Kidney (tissue), 14 donors: ENCODE data around the gene SYK. TPM values are rescaled to one million over a fixed set of nuclear protein-coding genes. Genes with fewer than 3 reads are reported as not detected.
A peak's percentile ranks its signal among the peaks of the same experiment; 100 is the strongest.
"Not testable (repeated sequence)": the region's sequence is repeated elsewhere in the genome, so short reads cannot be mapped to it uniquely, and the experiment has no call there.

Source experiments
- DNase-seq, 5 donors: peaks; one replicate each; pipeline ENCODE4 v3.0.0-alpha.2; 2013 to 2020
- FAIRE-seq: peaks from 2 replicates; lab custom pipeline; 2012; peaks lifted over from hg19 to GRCh38; lab: Jason Lieb, UNC
- H3K27ac ChIP-seq, 2 donors: one replicate each; pipeline ENCODE4 v1.7.0; 2013; ENCODE audit warnings: low read depth in 2 of 2, low read length in 2 of 2, inconsistent platforms in 1 of 2
- H3K27me3 ChIP-seq: one replicate; pipeline ENCODE4 v1.7.1; 2013; ENCODE audit warnings: low read length, inconsistent platforms; ENCODE audit not compliant: control insufficient read depth, insufficient read depth
- H3K36me3 ChIP-seq, 3 donors: one replicate each; pipeline versions ENCODE4 v1.7.0 to v1.7.1; 2013; ENCODE audit warnings: low read length in 3 of 3, control low read depth in 1 of 3, inconsistent platforms in 1 of 3; ENCODE audit not compliant: insufficient read depth in 3 of 3, control insufficient read depth in 2 of 3
- H3K4me1 ChIP-seq, 3 donors: one replicate each; pipeline versions ENCODE4 v1.7.0 to v1.7.1; 2013; ENCODE audit warnings: low read length in 3 of 3, inconsistent platforms in 1 of 3, low read depth in 1 of 3; ENCODE audit not compliant: control insufficient read depth in 2 of 3, insufficient read depth in 2 of 3
- H3K4me3 ChIP-seq, 3 donors: one replicate each; pipeline versions ENCODE4 v1.7.0 to v1.8.1; 2013; ENCODE audit warnings: low read length in 3 of 3, control low read depth in 1 of 3, inconsistent platforms in 1 of 3
- H3K9ac ChIP-seq, 3 donors: one replicate each; pipeline versions ENCODE4 v1.7.0 to v1.7.1; 2013; ENCODE audit warnings: low read length in 3 of 3, control low read depth in 1 of 3, inconsistent platforms in 1 of 3
- H3K9me3 ChIP-seq, 3 donors: one replicate each; pipeline versions ENCODE4 v1.7.0 to v1.7.1; 2013; ENCODE audit warnings: low read length in 3 of 3, control low read depth in 1 of 3, inconsistent platforms in 1 of 3; ENCODE audit not compliant: control insufficient read depth in 2 of 3, insufficient read depth in 1 of 3
- CTCF ChIP-seq: IDR thresholded peaks from 3 replicates; pipeline ENCODE4 v1.5.1; 2012; ENCODE audit warnings: mild to moderate bottlenecking, moderate library complexity, borderline replicate concordance; ENCODE audit not compliant: insufficient read depth; ENCODE audit errors: extremely low read depth
- intact Hi-C: fragments of 100-400 bp; cut with DNase I; formaldehyde crosslinking; loops from one replicate; pipeline ENCODE4 v1.11.1; 2022
- polyA plus RNA-seq: library from polyadenylated mRNA; stranded (reverse); fragments of 350-450 nt; fragmentation: Illumina TruSeq; extraction: RNeasy Lipid Tissue Mini Kit (QIAGEN cat#74804); gene quantifications from one replicate; pipeline ENCODE4 v1.2.3, GENCODE V29; 2014; ENCODE audit warnings: low read depth, low replicate concordance; ENCODE audit not compliant: insufficient read depth
- total RNA-seq: library from RNA; stranded (reverse); fragmentation: NEBNext Ultra II Directional; extraction: Animal tissue kit (Norgen Biotek cat#: 25700); gene quantifications from one replicate; pipeline ENCODE4 v1.2.1, GENCODE V29; 2021
- donor health status: control.
- donor health status: control.
- donor health status: control.
- donor health status: control.
- donor health status: control.
- donor health status: DM: yes; HTN: yes; CAD: no.
- donor health status: Normal renal cell carcinoma (clear cell type).

Gene SYK
- total and polyA plus RNA-seq, 2 donors from 2014 or later: 13.3 to 52.2 TPM

DNA sequence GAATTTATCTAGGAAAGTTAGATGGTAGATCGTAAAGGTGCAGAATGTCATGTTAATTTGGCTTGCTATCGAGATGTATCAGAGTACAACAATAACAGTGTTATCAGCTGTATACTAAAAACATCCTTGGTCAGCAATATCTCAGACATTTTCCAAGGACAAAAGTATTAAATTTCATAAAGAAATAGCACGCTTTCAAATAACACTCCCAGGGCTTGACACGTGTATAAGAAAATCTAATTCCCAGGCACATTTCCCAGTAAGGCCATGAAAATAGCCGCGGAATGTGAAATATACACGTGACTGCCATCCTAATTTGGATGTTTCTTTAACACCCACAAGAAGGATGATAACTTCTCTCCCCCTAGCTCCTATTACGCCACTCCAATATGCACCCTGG is 17.7 kb upstream of the SYK start:
- H3K9me3 ChIP-seq: no peaks in the 10 kb centered on the region
- no peak overlapping the region for H3K27ac ChIP-seq
- TF ChIP-seq CTCF: no peak
- FAIRE-seq (no peak), DNase-seq (peak in 1 of 5 donors; percentile 13)
- intact Hi-C loops: no loop called here
- no peaks in the 10 kb centered on the region for H3K36me3 ChIP-seq
- H3K27me3 ChIP-seq: no peaks in the 10 kb centered on the region
- H3K4me3 ChIP-seq: no peak overlapping the region
- H3K9ac ChIP-seq: no peak overlapping the region
- H3K4me1 ChIP-seq: peaks cover 0 to 4% (median 2%) of the 10 kb centered on the region in 3 donors

GRCh38 chr9:90787771-90788460 is 13.7 kb upstream of the SYK start:
- Histone ChIP-seq H3K9me3 (no peaks in the 10 kb centered on the region), H3K27me3 (no peaks in the 10 kb centered on the region), H3K4me1 (peaks cover 0 to 4% (median 2%) of the 10 kb centered on the region in 3 donors), H3K27ac (no peak overlapping the region), H3K4me3 (no peak overlapping the region), H3K36me3 (no peaks in the 10 kb centered on the region), H3K9ac (no peak overlapping the region)
- TF ChIP-seq CTCF: no peak
- FAIRE-seq (no peak), DNase-seq (no peak)
- intact Hi-C loops: no loop called here

- H3K27ac ChIP-seq, H3K9me3 ChIP-seq, intact Hi-C loops, H3K27me3 ChIP-seq, H3K9ac ChIP-seq, DNase-seq, H3K4me3 ChIP-seq, H3K4me1 ChIP-seq, H3K36me3 ChIP-seq: not testable (repeated sequence)
- peak; percentile 73 for FAIRE-seq
These were observed 13.1 kb upstream of the SYK start for GRCh38 chr9:90788527-90788926.

DNA sequence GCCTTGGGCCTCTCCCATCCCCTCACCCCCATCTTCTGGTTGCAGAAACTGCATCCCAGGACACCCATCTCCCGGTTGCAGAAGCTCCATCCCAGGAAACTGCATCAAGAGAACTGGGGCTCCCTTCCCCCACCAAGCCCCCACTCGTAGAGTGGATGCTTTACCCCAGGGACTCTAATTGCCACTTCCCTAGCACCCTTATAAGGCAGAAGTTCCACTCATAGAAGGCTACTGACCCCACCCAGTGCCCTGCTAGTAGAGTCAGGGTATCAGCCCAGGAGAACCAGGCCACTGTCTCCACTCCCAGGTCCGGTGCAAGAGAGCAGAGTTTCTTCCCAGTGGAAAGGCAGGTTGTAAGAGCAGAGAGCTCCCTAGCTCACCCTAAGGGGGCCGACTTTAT is 12.2 kb upstream of the SYK start:
- no peak overlapping the region for H3K4me3 ChIP-seq
- no peak overlapping the region for H3K9ac ChIP-seq
- no peaks in the 10 kb centered on the region for H3K27me3 ChIP-seq
- H3K36me3 ChIP-seq: no peaks in the 10 kb centered on the region
- H3K9me3 ChIP-seq: no peaks in the 10 kb centered on the region
- FAIRE-seq (no peak), DNase-seq (no peak)
- intact Hi-C loops: no loop called here
- no peak for TF ChIP-seq CTCF
- H3K4me1 ChIP-seq: peaks cover 0 to under 1% (median 0%) of the 10 kb centered on the region in 3 donors
- H3K27ac ChIP-seq: no peak overlapping the region
